ENCODE data around the gene ANO2.

GRCh38 chr12:5875851-5876250 is 69.2 kb downstream of the ANO2 start:
- TF ChIP-seq YY1 (IDR thresholded peaks at IDR 0.05; ENCODE audit: insufficient read depth, insufficient read length) (no peak), SUZ12 (IDR thresholded peaks at IDR 0.05; ENCODE audit: extremely low read depth, insufficient read depth, insufficient read length) (no peak)
